HCT116 (cell line): Measurements from ENCODE around the gene MYH10. TPM values are rescaled to one million over a fixed set of nuclear protein-coding genes. Genes with fewer than 3 reads are reported as not detected.

Source experiments
- ATAC-seq: fragments of 200-7000 bp; cut with Tn5 transposase; 2 replicates; pipeline ENCODE4 v1.9.1; 2020; ENCODE audit warnings: mild to moderate bottlenecking, moderate library complexity
- BruUV-seq: library from RNA; stranded (reverse); fragments of 400-500 nt; replicated peaks from 2 replicates; lab custom pipeline; 2021; lab: Mats Ljungman, UMichigan
- CTCF ChIA-PET: fragments of 300-600 bp; sonication (Branson Sonifier 250); formaldehyde crosslinking; loops from one replicate; lab custom pipeline; 2021; ENCODE audit warnings: antibody characterized with exemption; lab: Charles Lee
- POLR2A ChIA-PET: fragments of 300-600, 350-600 bp; sonication (Branson Sonifier 250); formaldehyde crosslinking; loops from one replicate; lab custom pipeline; 2021; ENCODE audit warnings: antibody characterized with exemption; lab: Charles Lee
- RAD21 ChIA-PET, 2 experiments: fragments of 300-600 bp; sonication (Branson Sonifier 250); formaldehyde crosslinking; loops; one replicate each; lab custom pipeline; 2023; ENCODE audit warnings: low total read pairs in 2 of 2; ENCODE audit not compliant: uncharacterized antibody in 2 of 2, unreplicated experiment in 2 of 2, low non-redundant PET in 1 of 2; lab: Charles Lee
- DNase-seq: peaks from one replicate; pipeline ENCODE4 v3.0.0-alpha.2; 2010; ENCODE audit warnings: low read depth, low spot score
- H2AFZ ChIP-seq: fragments of 200-600 bp; shearing (Covaris generic), sonication (generic); 2 replicates; pipeline ENCODE4 v1.6.1; 2017; ENCODE audit warnings: low read depth, mixed run types, mixed read lengths, antibody characterized with exemption, low read length; ENCODE audit not compliant: poor library complexity, severe bottlenecking
- H3K27ac ChIP-seq: 2 replicates; pipeline ENCODE4 v1.5.1; 2012; ENCODE audit warnings: low read depth, low read length
- H3K27me3 ChIP-seq: fragments of 200-600 bp; sonication (generic); 2 replicates; pipeline ENCODE4 v1.6.1; 2016; ENCODE audit warnings: mixed run types, low read length, mixed read lengths; ENCODE audit not compliant: insufficient read depth
- H3K36me3 ChIP-seq, 2 experiments: fragments of 200-500 bp in 1 of 2; fragments of 200-600 bp in 1 of 2; sonication (Bioruptor generic) in 1 of 2; sonication (generic) in 1 of 2; 2 replicates each; pipeline versions ENCODE4 v1.5.1 to v1.6.1; 2014 to 2016; ENCODE audit warnings: low read length in 2 of 2, inconsistent platforms in 1 of 2, mixed read lengths in 1 of 2, mixed run types in 1 of 2; ENCODE audit not compliant: insufficient read depth in 2 of 2, control insufficient read depth in 1 of 2
- H3K4me1 ChIP-seq, 2 experiments: fragments of 200-600 bp in 1 of 2; sonication (generic) in 1 of 2; 2 replicates each; pipeline versions ENCODE4 v1.5.1 to v1.6.1; 2012 to 2017; ENCODE audit warnings: low read length in 2 of 2, inconsistent platforms in 1 of 2, mild to moderate bottlenecking in 1 of 2, mixed read lengths in 1 of 2, mixed run types in 1 of 2, moderate library complexity in 1 of 2; ENCODE audit not compliant: insufficient read depth in 2 of 2, control insufficient read depth in 1 of 2
- H3K4me2 ChIP-seq: fragments of 200-600 bp; sonication (generic); 2 replicates; pipeline ENCODE4 v1.6.1; 2017; ENCODE audit warnings: mixed run types, low read length, mixed read lengths
- H3K4me3 ChIP-seq, 2 experiments: fragments of 200-600 bp in 1 of 2; sonication (generic) in 1 of 2; replicated peaks in 1 of 2; 2 replicates each; pipeline ENCODE4 v1.5.1; 2011 to 2016; ENCODE audit warnings: low read length in 2 of 2, control low read depth in 1 of 2, low read depth in 1 of 2, mild to moderate bottlenecking in 1 of 2, mixed read lengths in 1 of 2, mixed run types in 1 of 2
- H3K79me2 ChIP-seq: fragments of 200-600 bp; sonication (generic); 2 replicates; pipeline ENCODE4 v1.6.1; 2017; ENCODE audit warnings: mild to moderate bottlenecking, mixed run types, low read length, moderate library complexity, mixed read lengths; ENCODE audit not compliant: insufficient read depth
- H3K9ac ChIP-seq: fragments of 200-600 bp; sonication (generic); 2 replicates; pipeline ENCODE4 v1.6.1; 2016; ENCODE audit warnings: low read length, mixed read lengths
- H3K9me2 ChIP-seq: fragments of 200-600 bp; sonication (generic), shearing (Covaris generic); 2 replicates; pipeline ENCODE4 v1.6.1; 2017; ENCODE audit warnings: mixed run types, mild to moderate bottlenecking, moderate library complexity; ENCODE audit not compliant: insufficient read depth
- H3K9me3 ChIP-seq, 2 experiments: fragments of 200-500 bp in 1 of 2; fragments of 200-600 bp in 1 of 2; sonication (Bioruptor generic) in 1 of 2; sonication (generic) in 1 of 2; 2 replicates each; pipeline ENCODE4 v1.6.1; 2014 to 2017; ENCODE audit warnings: low read length in 2 of 2, mixed read lengths in 2 of 2, inconsistent platforms in 1 of 2, low read depth in 1 of 2, mild to moderate bottlenecking in 1 of 2, mixed run types in 1 of 2, moderate library complexity in 1 of 2; ENCODE audit not compliant: control insufficient read depth in 1 of 2, insufficient read depth in 1 of 2
- H4K20me1 ChIP-seq: fragments of 200-600 bp; sonication (generic), shearing (Covaris generic); 2 replicates; pipeline ENCODE4 v1.6.1; 2017; ENCODE audit warnings: mixed run types, mild to moderate bottlenecking, moderate library complexity; ENCODE audit not compliant: insufficient read depth
- CBX3 ChIP-seq: IDR thresholded peaks from 2 replicates; pipeline ENCODE4 v1.6.1; 2012; ENCODE audit warnings: low read depth
- EGR1 ChIP-seq: IDR thresholded peaks from 2 replicates; pipeline ENCODE4 v1.6.1; 2012; ENCODE audit warnings: low read depth
- FOSL1 ChIP-seq: IDR thresholded peaks from 2 replicates; pipeline ENCODE4 v1.6.1; 2012; ENCODE audit warnings: low read depth
- SIN3A ChIP-seq: IDR thresholded peaks from 2 replicates; pipeline ENCODE4 v1.6.1; 2012; ENCODE audit warnings: low read depth
- SP1 ChIP-seq: IDR thresholded peaks from 2 replicates; pipeline ENCODE4 v1.6.1; 2012; ENCODE audit warnings: low read depth
- intact Hi-C: fragments of 100-400 bp; cut with micrococcal nuclease; formaldehyde crosslinking; loops from 2 replicates; pipeline ENCODE4 v1.10.0; 2022
- total RNA-seq: library from RNA; stranded (reverse); gene quantifications from one replicate; pipeline ENCODE4 v1.2.1, GENCODE V29; 2021; ENCODE audit not compliant: unreplicated experiment
- TF ChIP-seq, protein P1 (sequence below), 3 experiments: fragments of 200-600 bp in 1 of 3; sonication (generic) in 1 of 3; IDR thresholded peaks in 2 of 3; conservative IDR thresholded peaks in 1 of 3; 2 replicates each; pipeline ENCODE4 v1.5.1; 2012 to 2017; ENCODE audit warnings: low read depth in 2 of 3, low read length in 2 of 3, antibody characterized with exemption in 1 of 3, borderline replicate concordance in 1 of 3, control low read depth in 1 of 3, mild to moderate bottlenecking in 1 of 3, mixed read lengths in 1 of 3, mixed run types in 1 of 3, moderate library complexity in 1 of 3; ENCODE audit not compliant: insufficient read depth in 1 of 3

The MYH10 gene
- total RNA-seq, 1 experiment from 2014 or later = 39.2 TPM

DNA sequence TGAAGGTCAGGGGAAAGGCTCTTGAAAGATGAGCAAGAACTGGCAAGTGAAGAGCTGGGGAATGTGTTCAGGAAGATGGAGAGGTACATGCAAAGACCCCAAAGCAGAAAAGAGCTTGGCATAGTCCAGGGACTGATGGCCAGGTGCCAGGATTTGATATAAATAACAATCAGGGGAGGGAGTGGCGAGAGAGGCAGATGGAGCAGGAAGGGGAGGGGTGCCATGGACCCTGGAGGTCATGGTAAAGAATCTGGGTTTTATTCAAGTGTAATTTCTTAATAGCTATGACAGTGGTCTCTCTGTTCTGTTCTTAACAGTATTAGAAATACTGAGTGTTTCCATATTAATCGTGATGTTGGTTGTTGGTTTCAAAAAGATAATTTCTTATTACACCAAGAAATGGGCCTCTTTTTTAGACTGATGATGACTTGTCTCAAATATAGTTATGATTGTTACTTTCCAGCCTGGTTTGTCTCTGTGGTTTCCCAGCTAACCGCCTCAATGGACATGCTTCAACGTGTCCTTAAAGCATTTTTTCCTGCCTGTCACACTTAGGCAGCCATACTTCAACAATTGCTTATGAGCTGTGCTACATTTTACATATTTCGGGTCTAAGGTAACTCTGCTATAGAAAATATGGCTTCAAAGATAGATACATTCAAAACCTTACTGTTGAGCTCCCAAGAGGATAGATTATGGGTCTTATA is 49.4 kb downstream of the MYH10 start:
- ChIA-PET RAD21 (no interaction called here), CTCF (no interaction called here), POLR2A (no interaction called here)
- Histone ChIP-seq H4K20me1 (no peaks in the 10 kb centered on the region), H3K9me2 (no peaks in the 10 kb centered on the region), H3K27ac (no peak overlapping the region), H3K9me3 (no peaks in the 10 kb centered on the region), H3K36me3 (no peaks in the 10 kb centered on the region), H2AFZ (no peak overlapping the region), H3K27me3 (no peaks in the 10 kb centered on the region), H3K79me2 (no peaks in the 10 kb centered on the region), H3K4me3 (no peak overlapping the region), H3K4me2 (no peak overlapping the region), H3K4me1 (no peaks in the 10 kb centered on the region; a peak in 1 of 4 replicates), H3K9ac (no peak overlapping the region)
- BruUV-seq = no TSS peak
- TF ChIP-seq CBX3 (no peak), FOSL1 (no peak), SP1 (no peak)
- DNase-seq (no peak), ATAC-seq (no peak)
- intact Hi-C loops = no loop called here

- Histone ChIP-seq H3K27ac (no peak overlapping the region), H3K4me2 (no peak overlapping the region), H3K9me2 (no peaks in the 10 kb centered on the region), H3K36me3 (no peaks in the 10 kb centered on the region), H3K27me3 (no peaks in the 10 kb centered on the region), H3K9me3 (no peaks in the 10 kb centered on the region), H3K4me3 (no peak overlapping the region), H3K9ac (no peak overlapping the region), H2AFZ (no peak overlapping the region), H3K4me1 (no peaks in the 10 kb centered on the region; a peak in 1 of 4 replicates), H3K79me2 (no peaks in the 10 kb centered on the region), H4K20me1 (no peaks in the 10 kb centered on the region)
- DNase-seq (no peak), ATAC-seq (no peak)
- ChIA-PET POLR2A (no interaction called here), RAD21 (no interaction called here), CTCF (no interaction called here)
- intact Hi-C loops = no loop called here
- TF ChIP-seq EGR1 (no peak), SIN3A (no peak)
- TF ChIP-seq, protein P1, sequence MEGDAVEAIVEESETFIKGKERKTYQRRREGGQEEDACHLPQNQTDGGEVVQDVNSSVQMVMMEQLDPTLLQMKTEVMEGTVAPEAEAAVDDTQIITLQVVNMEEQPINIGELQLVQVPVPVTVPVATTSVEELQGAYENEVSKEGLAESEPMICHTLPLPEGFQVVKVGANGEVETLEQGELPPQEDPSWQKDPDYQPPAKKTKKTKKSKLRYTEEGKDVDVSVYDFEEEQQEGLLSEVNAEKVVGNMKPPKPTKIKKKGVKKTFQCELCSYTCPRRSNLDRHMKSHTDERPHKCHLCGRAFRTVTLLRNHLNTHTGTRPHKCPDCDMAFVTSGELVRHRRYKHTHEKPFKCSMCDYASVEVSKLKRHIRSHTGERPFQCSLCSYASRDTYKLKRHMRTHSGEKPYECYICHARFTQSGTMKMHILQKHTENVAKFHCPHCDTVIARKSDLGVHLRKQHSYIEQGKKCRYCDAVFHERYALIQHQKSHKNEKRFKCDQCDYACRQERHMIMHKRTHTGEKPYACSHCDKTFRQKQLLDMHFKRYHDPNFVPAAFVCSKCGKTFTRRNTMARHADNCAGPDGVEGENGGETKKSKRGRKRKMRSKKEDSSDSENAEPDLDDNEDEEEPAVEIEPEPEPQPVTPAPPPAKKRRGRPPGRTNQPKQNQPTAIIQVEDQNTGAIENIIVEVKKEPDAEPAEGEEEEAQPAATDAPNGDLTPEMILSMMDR (IDR thresholded peaks at IDR 0.05 in 2 of 3, conservative IDR thresholded peaks at IDR 0.05 in 1 of 3; ENCODE audit: borderline replicate concordance in 1 of 3, insufficient read depth in 1 of 3, low read depth in 2 of 3, low read length in 2 of 3) = no peak
- BruUV-seq = no TSS peak
These were observed 52.7 kb downstream of the MYH10 start for GRCh38 chr17:8577868-8578267.
